Measurements from ENCODE around the gene SCNM1.
"Not testable (repeated sequence)": the region's sequence is repeated elsewhere in the genome, so short reads cannot be mapped to it uniquely, and the experiment has no call there.

Gene SCNM1

DNA sequence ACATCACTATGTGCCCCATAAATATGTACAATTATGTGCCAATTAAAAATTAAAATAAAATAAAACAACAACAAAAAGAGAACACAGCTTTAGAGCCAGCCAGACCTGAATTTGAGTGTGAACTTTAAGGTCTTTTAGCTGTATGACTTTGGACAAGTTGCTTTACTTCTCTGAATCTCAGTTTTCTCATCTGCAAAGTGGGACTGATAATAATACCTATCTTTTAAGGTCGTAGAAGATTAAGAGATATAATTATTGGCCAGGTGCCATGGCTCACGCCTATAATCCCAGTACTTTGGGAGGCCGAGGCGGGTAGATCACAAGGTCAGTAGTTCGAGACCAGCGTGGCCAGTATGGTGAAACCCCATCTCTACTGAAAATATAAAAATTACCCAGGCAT, 27.4 kb downstream of the SCNM1 start:
- no peak for DNase-seq (ENCODE audit: low spot score)

DNA sequence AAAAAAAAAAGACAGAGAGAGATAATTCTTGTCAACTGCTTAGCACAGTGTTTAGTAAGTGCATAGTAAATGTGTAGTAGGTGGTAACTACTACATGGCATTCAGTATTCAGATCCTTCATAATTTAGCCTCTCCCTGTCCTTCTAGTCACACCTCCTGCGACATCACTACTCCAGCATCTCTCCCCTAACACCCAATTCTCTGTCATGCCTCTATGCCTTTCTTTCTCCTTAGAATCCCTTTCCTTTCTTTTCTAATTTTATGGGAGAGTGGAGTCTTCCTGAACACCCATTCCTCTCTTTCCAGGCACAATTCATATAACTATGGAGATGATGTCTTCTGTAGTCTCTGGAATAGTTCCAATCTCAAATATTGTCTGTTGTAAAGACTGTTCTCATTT, 27.9 kb downstream of the SCNM1 start:
- DNase-seq (ENCODE audit: low spot score) = no peak

DNA sequence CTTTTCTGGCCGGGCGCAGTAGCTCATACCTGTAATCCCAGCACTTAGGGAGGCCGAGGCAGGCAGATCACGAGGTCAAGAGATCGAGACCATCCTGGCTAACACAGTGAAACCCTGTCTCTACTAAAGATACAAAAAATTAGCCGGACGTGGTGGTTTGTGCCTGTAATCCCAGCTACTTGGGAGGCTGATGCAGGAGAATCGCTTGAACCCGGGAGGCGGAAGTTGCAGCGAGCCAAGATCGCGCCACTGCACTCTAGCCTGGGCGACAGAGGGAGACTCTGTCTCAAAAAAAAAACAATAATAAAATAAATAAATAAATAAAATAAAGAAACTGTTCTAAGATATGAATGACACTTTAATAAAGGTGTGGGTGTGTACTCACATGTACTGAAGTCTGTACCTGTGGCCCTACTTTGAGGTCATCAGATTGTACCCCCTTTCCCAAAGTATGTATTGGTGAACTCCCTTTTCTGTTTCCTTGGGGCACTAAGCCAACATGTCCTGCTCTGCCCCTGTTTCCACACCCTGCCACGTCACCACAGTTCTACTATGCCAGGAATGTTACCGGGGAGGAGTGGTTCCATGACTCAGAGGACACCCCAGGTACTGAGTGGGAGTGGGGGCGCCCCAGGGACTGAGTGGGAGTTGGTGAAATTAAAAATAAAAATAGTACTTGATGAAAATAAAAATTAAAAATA, 29.1 kb downstream of the SCNM1 start:
- not testable (repeated sequence) for DNase-seq (ENCODE audit: low spot score)

DNA sequence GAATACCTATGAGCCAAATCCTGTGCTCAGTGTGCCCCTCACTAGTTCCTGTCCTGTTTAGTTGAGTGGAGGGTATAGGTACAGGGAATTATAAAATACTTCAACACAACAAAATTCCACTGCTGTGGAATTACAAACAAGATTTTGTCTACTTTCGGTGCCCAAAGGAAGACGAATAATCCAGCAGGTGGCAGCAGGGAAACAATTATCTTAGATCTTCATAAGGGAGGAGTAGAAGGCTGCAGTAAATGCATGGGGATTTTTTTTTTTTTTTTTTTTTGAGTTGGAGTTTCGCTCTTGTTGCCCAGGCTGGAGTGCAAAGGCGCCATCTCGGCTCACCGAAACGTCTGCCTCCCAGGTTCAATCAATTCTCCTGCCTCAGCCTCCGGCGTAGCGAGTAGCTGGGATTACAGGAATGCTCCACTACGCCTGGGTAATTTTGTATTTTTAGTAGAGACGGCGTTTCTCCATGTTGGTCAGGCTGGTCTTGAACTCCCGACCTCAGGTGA, 30.4 kb downstream of the SCNM1 start:
- peak; percentile 56 for DNase-seq (ENCODE audit: low spot score)

DNA sequence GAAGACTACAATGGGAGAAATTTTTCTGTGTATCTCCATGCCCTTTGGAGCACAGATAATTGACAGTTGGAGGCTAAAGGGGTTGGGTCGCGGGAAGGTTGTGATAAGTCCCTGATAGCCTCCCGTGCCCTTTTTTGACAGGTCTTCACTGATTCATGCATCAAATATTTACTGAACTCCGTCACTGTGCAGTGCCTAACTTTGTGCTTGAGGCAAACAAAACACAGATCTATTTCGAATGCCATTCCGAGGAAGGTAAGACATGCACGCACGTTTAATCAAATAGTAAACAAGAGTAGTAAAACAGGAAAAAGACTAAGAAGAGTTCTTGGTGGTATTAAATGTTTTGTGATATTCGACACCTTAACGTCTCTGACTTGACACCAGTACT, 31.9 kb downstream of the SCNM1 start:
- DNase-seq (ENCODE audit: low spot score) = no peak

DNA sequence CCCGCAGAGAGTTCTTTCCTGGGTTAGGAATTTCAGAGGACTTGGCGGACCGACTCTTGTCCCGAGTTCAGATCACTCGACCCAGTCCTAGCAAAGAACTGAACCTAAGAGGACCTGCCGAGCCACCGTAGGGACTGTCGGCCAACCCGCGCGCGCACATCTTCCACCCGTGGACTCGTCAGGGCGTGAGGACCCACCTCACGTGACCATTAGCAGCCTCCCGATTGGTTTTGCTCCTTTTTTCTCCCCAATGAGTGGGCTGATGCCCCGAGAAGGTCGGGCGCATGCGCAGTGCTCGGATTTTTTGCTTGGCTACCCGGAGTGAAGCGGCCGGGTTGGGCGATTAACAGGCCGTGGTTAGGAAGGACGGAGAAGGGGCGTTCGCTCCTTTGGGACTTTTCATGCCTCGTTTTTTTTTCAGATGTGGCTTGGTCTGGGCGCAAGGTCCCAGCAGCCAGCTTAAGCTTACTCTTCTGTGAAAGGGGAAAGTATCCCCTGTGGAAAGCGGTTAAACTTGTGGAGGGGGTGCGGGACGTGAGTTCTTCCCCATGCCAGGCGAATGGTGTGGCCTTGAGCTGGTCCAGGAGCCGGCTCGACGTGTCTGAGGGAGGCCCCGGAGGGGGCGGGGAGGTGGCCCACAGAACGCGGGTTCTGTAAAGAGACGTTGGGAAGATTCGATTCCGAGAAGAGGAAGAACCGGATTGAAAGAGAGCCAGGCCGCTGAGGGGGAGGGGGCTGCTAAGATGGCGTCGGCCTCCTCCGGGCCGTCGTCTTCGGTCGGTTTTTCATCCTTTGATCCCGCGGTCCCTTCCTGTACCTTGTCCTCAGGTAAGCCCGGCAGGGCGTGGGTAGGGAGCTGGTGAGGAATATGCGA, 32.5 kb downstream of the SCNM1 start, which contains the start of gene PIP5K1A:
PIP5K1A (plus strand) TSS at position 299 of the 874 bp plus-strand sequence; CDS start at position 744, 445 bp downstream.
- peak; percentile 99 for DNase-seq (ENCODE audit: low spot score)

DNA sequence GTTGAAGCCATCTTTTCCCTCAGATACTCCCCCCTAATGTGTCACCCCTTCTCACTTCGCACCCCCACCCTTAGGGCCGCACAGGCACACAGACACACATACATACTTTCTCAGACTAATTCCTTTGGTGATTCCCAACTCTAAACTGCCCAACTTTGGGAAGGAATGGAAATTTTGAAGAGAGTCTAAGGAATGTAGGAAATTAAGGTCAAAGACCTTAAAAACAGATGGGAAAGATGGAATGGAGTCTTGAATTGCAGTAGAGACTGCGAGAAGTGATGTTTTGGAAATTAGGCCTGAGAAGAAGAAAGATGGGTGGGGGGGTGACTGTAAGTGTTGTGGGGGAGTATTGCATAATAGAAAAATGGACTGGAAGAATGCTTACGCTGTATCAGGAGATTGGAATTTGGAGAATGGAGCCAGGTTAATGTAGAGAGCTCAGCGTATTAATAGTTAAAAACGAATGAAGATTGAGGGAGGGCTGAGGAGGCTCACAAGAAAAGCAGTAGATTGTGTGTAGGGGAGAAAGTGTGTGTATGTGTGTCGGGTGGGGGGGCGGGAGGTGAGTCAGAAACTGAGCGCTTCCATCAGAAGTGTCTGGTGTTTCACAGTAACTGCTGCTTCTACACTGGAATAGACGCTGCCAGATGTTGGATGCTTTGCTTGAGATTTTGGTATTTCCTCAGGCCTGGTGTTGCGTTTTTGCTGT, 34.1 kb downstream of the SCNM1 start:
- DNase-seq (ENCODE audit: low spot score) = no peak

DNA sequence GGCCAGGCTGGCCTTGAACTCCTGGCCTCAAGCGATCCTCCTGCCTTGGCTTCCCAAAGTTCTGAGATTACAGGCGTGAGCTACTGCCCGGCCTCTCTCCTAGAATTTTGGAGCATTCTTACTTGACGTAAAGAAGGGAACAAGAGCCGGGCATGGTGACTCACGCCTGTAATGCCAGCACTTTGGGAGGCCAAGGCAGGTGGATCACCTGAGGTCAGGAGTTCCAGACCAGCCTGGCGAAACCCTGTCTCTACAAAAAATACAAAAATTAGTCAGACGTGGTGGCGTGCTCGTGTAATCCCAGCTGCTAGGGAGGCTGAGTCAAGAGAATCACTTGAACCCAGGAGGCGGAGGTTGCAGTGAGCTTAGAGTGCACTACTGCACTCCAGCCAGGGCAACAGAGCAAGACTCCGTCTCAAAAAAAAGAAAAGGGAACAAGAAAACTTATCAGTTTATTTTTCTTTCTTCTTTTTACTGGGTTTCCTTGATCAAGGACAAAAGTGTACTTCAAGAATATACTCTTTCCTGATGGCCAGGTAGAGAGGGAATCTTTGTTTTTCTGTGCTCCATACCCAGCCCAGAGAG, 39.5 kb downstream of the SCNM1 start:
- not testable (repeated sequence) for DNase-seq (ENCODE audit: low spot score)

DNA sequence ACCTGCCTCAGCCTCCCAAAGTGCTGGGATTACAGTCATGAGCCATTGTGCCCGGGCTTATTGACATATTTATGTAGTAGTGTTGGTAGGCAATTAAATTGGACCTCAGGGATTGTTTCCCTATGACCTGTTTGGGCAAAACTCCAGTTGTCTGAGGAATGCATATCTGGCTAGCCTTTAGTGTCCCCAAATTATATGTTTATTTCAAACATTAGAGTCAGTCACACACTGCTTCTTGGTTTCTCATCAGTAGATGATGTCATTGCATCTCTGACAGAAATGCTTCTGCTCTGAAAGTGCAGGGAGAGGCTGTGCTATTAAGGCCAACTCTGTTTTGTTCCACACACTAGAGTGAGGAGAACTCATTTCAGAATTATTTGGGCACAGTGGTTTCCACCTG, 44.9 kb downstream of the SCNM1 start:
- DNase-seq (ENCODE audit: low spot score) = no peak

DNA sequence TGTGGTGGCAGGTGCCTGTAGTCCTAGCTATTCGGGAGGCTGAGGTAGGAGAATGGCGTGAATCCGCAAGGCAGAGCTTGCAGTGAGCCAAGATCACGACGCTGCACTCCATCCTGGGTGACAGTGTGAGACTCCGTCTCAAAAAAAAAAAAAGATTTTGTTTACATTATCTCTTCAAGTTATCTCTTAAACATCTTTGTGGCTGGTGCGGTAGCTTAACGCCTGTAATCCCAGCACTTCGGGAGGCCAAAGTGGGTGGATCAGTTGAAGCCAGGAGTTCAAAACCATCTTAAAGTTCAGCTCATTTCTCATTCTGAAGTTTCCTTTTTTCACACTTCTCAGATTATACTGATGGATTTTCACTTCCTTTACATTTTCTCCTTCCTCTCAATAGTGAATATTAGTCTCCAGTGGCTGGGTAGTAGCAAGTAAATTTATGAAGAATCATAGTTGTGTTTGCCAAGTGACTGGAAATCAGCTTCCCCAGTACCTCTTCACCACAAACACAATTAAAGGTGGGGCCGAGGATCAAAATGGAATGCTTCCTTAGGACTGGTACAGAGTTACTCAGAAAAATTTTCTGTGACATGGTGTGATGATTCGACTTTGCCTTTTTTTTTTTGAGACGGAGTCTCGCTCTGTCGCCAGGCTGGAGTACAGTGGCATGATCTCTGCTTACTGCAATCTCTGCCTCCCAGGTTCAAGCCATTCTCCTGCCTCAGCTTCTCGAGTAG, 46.2 kb downstream of the SCNM1 start:
- no peak for DNase-seq (ENCODE audit: low spot score)

DNA sequence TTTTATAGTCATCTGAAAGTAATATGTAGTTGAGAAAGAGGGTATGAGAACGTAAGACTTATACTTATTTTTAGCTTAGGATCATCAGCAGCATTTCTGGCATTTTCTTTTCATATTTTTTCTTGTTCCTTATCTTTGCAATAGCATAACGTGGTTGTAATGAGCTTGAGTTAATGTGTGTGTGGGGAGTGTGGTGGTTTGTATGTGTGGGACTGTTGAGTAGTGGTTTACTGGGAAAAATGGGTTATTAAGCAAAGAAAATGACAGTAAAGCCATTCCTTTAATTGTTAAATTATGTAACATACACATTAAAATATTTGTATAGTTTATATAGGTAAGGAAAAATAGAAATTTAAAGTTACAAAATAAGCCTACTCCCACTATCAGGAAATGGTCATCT, 47.6 kb downstream of the SCNM1 start:
- DNase-seq (ENCODE audit: low spot score) = no peak
